ENCODE results near the gene EYA2.

Gene EYA2

DNA sequence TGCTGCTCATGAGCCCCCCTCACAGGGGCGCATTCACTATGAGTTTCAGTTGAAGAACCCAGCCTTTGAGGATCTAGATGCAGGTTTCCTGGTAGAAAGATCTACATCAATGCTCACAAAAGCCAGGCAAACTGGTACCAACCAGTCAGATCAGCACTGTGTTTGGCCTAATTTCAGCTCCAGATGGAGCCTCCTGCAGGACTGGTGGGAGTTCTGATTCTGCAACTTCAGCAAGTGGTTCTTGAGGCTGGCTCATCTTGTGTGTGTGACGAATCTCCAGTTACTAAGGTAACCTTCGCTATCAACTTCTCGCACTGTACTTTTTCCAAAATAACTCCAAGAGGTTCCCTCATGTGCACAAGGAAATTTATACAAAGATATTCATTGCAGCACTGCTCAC, 343.1 kb downstream of the EYA2 start:
- no peak for DNase-seq
